G401 (cell line): Measurements from ENCODE around the gene LDLR. TPM values are rescaled to one million over a fixed set of nuclear protein-coding genes. Genes with fewer than 3 reads are reported as not detected.
A peak's percentile ranks its signal among the peaks of the same experiment; 100 is the strongest.
"Not testable (repeated sequence)": the region's sequence is repeated elsewhere in the genome, so short reads cannot be mapped to it uniquely, and the experiment has no call there.

Experiments used
- DNase-seq: peaks from one replicate; pipeline ENCODE4 v3.0.0-alpha.2; 2015; ENCODE audit warnings: low spot score
- in situ Hi-C: cut with HindIII; loops from 2 replicates; pipeline ENCODE4 v1.10.0; 2016; ENCODE audit warnings: low sequenced_read_pairs, mixed read lengths
- total RNA-seq: library from RNA; depleted of rRNA; stranded (reverse); fragments of >200 nt; shearing (Covaris generic); gene quantifications from 2 replicates; pipeline ENCODE4 v1.2.3, GENCODE V29; 2014

Gene LDLR
- total RNA-seq, 1 experiment from 2014 or later = 38.2 TPM

DNA sequence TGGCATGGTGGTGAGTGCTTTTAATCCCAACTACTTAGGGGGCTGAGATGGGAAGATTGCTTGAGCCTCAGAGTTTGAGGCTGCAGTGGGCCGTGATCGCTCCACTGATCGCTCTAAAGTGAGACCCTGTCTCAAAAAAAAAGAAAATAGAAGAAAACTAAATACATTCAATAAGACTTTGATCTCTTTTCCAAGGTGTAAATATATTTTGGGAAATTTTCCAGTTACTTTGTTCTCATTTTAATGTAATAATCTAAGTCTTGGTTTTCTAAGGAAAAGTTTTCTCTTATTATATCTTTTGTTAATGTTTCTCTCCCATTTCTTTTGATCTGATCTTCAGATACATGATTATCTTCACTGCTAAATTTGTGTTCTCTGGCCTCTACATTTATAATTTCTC is 9.6 kb downstream of the LDLR start:
- no peak for DNase-seq
- in situ Hi-C loops = no loop called here

DNA sequence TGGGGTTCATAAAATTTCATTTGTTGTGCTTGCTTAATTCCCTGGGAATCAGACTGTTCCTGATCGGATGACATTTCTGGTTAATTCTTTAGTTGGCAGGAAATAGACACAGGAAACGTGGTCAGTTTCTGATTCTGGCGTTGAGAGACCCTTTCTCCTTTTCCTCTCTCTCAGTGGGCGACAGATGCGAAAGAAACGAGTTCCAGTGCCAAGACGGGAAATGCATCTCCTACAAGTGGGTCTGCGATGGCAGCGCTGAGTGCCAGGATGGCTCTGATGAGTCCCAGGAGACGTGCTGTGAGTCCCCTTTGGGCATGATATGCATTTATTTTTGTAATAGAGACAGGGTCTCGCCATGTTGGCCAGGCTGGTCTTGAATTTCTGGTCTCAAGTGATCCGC is 10.8 kb downstream of the LDLR start:
- DNase-seq = no peak
- in situ Hi-C loops = no loop called here

DNA sequence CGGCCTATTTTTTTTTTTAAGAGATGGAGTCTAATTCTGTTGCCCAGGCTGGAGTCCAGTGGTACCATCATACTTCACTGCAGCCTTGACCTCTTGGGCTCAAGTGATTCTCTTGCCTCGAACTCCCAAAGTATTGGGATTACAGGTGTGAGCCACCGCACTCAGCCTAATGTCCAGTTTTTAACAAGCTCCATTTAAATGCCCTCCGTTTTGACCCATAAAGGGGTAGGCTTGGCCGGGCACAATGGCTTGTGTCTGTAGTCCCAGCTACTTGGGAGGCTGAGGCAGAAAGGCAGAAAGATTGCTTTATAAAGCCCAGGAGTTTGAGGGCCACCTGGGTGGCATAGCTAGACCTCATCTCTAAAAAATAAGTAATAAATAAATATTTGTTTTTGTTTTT is 11.8 kb downstream of the LDLR start:
- no peak for DNase-seq
- in situ Hi-C loops = no loop called here

GRCh38 chr19:11102944-11103343 is 13.7 kb downstream of the LDLR start:
- in situ Hi-C loops = no loop called here
- DNase-seq = no peak

GRCh38 chr19:11103667-11104066 is 14.4 kb downstream of the LDLR start:
- DNase-seq, in situ Hi-C loops: not testable (repeated sequence)

GRCh38 chr19:11105014-11105636 is 15.9 kb downstream of the LDLR start:
- in situ Hi-C loops = no loop called here
- DNase-seq = no peak

DNA sequence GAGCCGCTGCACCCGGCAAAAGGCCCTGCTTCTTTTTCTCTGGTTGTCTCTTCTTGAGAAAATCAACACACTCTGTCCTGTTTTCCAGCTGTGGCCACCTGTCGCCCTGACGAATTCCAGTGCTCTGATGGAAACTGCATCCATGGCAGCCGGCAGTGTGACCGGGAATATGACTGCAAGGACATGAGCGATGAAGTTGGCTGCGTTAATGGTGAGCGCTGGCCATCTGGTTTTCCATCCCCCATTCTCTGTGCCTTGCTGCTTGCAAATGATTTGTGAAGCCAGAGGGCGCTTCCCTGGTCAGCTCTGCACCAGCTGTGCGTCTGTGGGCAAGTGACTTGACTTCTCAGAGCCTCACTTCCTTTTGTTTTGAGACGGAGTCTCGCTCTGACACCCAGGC is 17.2 kb downstream of the LDLR start:
- in situ Hi-C loops = no loop called here
- DNase-seq = no peak

DNA sequence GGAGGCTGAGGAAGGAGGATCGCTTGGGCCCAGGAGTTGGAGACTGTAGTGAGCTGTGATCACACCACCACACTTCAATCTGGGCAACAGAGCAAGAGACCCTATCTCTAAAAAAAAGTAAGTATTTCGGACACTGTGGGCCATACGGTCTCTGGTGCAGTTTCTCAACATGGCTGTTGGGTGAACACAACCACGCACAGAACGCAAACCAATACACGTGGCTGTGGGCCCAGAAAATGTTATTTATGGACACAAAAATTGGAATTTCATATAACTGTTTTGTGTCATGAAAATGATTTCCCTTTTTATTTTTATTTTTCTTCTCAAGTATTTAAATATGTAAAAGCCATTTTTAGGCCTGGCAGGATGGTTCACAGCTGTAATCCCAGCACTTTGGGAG is 19.5 kb downstream of the LDLR start:
- no peak for DNase-seq
- in situ Hi-C loops = no loop called here

DNA sequence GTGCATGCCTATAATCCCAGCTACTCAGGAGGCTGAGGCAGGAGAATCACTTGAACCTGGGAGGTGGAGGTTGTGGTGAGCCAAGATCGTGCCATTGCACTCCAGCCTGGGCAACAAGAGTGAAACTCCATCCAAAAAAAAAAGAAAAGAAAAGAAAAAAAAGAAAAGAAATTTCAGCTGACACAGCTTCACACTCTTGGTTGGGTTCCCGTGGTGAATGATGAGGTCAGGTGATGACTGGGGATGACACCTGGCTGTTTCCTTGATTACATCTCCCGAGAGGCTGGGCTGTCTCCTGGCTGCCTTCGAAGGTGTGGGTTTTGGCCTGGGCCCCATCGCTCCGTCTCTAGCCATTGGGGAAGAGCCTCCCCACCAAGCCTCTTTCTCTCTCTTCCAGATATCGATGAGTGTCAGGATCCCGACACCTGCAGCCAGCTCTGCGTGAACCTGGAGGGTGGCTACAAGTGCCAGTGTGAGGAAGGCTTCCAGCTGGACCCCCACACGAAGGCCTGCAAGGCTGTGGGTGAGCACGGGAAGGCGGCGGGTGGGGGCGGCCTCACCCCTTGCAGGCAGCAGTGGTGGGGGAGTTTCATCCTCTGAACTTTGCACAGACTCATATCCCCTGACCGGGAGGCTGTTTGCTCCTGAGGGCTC is 22.0 kb downstream of the LDLR start:
- in situ Hi-C loops = no loop called here
- DNase-seq = no peak

DNA sequence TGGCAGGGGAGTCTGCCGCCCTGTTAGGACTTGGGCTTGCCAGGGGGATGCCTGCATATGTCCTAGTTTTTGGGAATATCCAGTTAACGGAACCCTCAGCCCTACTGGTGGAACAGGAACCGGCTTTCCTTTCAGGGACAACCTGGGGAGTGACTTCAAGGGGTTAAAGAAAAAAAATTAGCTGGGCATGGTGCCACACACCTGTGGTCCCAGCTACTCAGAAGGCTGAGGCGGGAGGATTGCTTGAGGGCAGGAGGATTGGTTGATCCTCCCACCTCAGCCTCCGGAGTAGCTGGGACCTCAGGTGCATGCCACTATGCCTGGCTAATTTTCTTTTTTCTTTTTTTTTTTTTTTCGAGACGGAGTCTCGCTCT is 22.5 kb downstream of the LDLR start:
- in situ Hi-C loops = no loop called here
- DNase-seq = no peak

DNA sequence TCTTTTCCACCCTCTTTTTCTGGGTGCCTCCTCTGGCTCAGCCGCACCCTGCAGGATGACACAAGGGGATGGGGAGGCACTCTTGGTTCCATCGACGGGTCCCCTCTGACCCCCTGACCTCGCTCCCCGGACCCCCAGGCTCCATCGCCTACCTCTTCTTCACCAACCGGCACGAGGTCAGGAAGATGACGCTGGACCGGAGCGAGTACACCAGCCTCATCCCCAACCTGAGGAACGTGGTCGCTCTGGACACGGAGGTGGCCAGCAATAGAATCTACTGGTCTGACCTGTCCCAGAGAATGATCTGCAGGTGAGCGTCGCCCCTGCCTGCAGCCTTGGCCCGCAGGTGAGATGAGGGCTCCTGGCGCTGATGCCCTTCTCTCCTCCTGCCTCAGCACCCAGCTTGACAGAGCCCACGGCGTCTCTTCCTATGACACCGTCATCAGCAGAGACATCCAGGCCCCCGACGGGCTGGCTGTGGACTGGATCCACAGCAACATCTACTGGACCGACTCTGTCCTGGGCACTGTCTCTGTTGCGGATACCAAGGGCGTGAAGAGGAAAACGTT is 24.0 kb downstream of the LDLR start:
- in situ Hi-C loops = no loop called here
- no peak for DNase-seq

DNA sequence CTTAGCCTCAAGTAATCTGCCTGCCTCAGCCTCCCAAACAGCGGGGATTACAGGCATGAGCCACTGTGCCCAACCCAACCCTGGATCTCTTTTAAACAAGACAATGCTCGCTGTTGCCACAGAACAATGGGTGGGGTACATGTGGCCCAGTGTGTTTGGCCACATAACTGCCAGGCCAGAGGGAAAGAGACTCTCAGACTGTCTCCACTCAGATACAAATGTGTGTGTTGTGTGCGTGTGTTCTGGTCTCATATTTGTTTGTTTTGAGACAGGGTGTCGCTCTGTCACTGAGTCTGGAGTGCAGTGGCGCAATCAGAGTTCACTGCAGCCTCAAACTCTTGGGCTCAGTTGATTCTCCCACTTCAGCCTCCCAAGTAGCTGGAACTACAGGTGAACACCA is 25.8 kb downstream of the LDLR start:
- in situ Hi-C loops = no loop called here

DNA sequence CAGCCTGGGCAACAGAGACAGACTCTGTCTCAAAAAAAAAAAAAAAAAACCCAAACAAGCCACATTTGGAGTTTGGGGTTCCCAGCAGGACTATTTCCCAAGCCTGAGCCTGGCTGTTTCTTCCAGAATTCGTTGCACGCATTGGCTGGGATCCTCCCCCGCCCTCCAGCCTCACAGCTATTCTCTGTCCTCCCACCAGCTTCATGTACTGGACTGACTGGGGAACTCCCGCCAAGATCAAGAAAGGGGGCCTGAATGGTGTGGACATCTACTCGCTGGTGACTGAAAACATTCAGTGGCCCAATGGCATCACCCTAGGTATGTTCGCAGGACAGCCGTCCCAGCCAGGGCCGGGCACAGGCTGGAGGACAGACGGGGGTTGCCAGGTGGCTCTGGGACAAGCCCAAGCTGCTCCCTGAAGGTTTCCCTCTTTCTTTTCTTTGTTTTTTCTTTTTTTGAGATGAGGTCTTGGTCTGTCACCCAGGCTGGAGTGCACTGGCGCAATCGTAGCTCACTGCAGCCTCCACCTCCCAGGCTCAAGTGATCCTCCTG is 26.7 kb downstream of the LDLR start:
- in situ Hi-C loops = no loop called here
- DNase-seq = no peak

More for the DNA sequence above, 25.8 kb downstream of the LDLR start:
- no peak for DNase-seq

DNA sequence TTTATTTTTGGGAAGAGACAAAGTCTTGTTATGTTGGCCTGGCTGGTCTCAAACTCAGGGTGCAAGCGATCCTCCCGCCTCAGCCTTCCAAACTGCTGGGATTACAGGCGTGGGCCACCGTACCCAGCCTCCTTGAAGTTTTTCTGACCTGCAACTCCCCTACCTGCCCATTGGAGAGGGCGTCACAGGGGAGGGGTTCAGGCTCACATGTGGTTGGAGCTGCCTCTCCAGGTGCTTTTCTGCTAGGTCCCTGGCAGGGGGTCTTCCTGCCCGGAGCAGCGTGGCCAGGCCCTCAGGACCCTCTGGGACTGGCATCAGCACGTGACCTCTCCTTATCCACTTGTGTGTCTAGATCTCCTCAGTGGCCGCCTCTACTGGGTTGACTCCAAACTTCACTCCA is 27.2 kb downstream of the LDLR start:
- in situ Hi-C loops = no loop called here
- no peak for DNase-seq

DNA sequence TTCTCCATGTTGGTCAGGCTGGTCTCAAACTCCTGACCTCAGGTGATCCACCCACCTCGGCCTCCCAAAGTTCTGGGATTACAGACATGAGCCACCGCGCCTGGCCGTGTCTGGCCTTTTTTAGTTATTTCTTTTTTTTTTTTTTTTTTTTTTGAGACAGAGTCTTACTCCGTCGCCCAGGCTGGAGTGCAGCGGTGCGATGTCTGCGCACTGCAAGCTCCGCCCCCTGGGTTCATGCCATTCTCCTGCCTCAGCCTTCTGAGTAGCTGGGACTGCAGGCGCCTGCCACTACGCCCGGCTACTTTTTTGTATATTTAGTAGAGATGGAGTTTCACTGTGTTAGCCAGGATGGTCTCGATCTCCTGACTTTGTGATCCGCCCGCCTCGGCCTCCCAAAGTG is 32.7 kb downstream of the LDLR start:
- in situ Hi-C loops = not testable (repeated sequence)

DNA sequence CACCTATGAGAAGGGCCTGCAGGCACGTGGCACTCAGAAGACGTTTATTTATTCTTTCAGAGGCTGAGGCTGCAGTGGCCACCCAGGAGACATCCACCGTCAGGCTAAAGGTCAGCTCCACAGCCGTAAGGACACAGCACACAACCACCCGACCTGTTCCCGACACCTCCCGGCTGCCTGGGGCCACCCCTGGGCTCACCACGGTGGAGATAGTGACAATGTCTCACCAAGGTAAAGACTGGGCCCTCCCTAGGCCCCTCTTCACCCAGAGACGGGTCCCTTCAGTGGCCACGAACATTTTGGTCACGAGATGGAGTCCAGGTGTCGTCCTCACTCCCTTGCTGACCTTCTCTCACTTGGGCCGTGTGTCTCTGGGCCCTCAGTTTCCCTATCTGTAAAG is 33.9 kb downstream of the LDLR start:
- no peak for DNase-seq
- in situ Hi-C loops = no loop called here

More for the DNA sequence above, 32.7 kb downstream of the LDLR start:
- DNase-seq = not testable (repeated sequence)

DNA sequence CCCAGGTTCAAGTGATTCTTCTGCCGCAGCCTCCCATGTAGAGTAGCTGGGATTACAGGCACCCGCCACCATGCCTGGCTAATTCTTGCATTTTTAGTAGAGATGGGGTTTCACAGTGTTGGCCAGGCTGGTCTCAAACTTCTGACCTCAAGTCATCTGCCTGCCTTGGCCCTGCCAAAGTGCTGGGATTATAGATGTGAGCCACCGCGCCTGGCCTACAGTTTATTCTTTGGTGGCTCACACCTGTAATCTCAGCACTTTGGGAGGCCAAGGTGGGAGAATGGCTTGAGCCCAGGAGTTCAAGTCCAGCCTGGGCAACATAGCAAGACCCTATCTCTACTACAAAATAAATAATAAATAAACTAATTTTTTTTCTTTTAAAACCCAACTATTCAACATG is 34.9 kb downstream of the LDLR start:
- DNase-seq, in situ Hi-C loops: not testable (repeated sequence)

- in situ Hi-C loops = no loop called here
- DNase-seq = peak; percentile 87
Measured at GRCh38 chr19:11125994-11126685, 36.9 kb downstream of the LDLR start.

GRCh38 chr19:11127905-11128304 is 38.6 kb downstream of the LDLR start:
- DNase-seq = no peak
- in situ Hi-C loops = no loop called here

GRCh38 chr19:11130824-11131455 is 41.7 kb downstream of the LDLR start:
- DNase-seq = peak; percentile 87
- in situ Hi-C loops = no loop called here
